ENCODE results near the gene RNF214.
"Not testable (repeated sequence)": the region's sequence is repeated elsewhere in the genome, so short reads cannot be mapped to it uniquely, and the experiment has no call there.

Gene RNF214

DNA sequence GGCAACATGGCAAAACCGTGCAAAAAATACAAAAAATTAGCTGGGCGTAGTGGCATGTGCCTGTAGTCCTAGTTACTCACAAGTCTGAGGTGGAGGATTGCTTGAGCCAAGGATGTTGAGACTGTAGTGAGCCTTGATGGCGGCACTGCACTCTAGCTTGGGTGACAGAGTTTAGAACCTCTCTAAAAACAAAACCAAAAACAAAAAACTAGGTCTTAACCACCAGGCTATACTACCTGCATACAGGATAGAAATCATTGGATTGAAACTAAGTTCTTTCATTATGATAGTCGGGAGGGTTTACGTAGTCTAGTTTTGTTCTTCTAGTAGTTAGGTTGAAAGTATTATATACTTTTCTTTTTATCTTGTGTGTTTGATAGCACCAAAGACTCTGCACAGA is 5.8 kb downstream of the RNF214 start:
- Mint-ChIP-seq H3K4me3 (no peak overlapping the region), H3K27ac (ENCODE audit: low read depth) (no peak overlapping the region), H3K4me1 (peaks cover 10% of the 10 kb centered on the region), H3K36me3 (ENCODE audit: insufficient read depth) (peaks cover 33% of the 10 kb centered on the region), H3K9me3 (no peaks in the 10 kb centered on the region), H3K27me3 (no peaks in the 10 kb centered on the region)
- ATAC-seq (replicated peaks; ENCODE audit: extremely low read depth, poor library complexity, severe bottlenecking): no peak
- DNase-seq (ENCODE audit: low spot score in 2 of 2): no peak

DNA sequence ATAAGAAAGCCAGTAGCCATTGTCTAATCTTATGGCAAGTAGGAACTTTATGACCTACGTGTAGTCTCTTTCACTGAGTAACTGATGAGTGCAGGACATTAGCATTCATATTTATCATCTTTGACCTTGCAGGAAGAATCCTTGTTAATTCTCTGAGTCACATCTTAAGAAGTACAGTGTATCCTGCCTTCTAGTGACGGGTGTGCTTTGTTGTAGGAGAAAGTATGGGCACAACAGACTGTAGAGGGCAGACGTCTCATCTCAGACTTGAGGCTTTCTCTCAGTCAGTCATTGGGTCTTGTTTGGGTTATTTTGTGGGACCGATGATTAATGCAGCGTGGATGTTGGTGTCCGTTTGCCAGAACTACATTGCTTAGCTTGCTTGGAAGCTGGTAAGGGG is 6.8 kb downstream of the RNF214 start:
- H3K36me3 Mint-ChIP-seq (ENCODE audit: insufficient read depth): peaks cover 33% of the 10 kb centered on the region
- H3K27ac Mint-ChIP-seq (ENCODE audit: low read depth): no peak overlapping the region
- no peaks in the 10 kb centered on the region for H3K27me3 Mint-ChIP-seq
- ATAC-seq (replicated peaks; ENCODE audit: extremely low read depth, poor library complexity, severe bottlenecking) (no peak), DNase-seq (ENCODE audit: low spot score in 2 of 2) (no peak)
- no peak overlapping the region for H3K4me3 Mint-ChIP-seq
- peaks cover 2% of the 10 kb centered on the region for H3K4me1 Mint-ChIP-seq
- H3K9me3 Mint-ChIP-seq: no peaks in the 10 kb centered on the region

DNA sequence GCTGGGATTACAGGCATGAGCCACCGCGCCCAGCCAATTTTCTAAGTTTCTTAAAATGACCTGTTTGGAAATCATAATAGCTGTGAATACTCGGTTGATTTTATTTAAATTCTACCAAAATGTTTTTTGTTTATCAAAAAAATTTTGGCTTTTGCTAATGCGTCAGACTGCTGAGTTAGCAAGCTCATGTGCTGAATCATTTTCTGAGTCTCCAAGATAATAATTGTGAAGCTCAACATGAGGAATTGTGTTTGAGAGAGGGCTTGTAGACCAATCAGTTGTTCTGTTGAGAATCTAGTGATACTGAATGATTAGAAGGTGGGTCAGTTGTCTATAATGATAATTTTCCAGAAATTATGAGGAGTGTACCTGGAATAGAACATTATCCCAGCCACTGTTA is 15.9 kb downstream of the RNF214 start:
- Mint-ChIP-seq H3K36me3 (ENCODE audit: insufficient read depth) (peaks cover 61% of the 10 kb centered on the region), H3K9me3 (no peaks in the 10 kb centered on the region), H3K27ac (ENCODE audit: low read depth) (no peak overlapping the region), H3K4me3 (no peak overlapping the region), H3K27me3 (no peaks in the 10 kb centered on the region), H3K4me1 (no peaks in the 10 kb centered on the region)
- DNase-seq (ENCODE audit: low spot score in 2 of 2): no peak
- ATAC-seq (replicated peaks; ENCODE audit: extremely low read depth, poor library complexity, severe bottlenecking): no peak

DNA sequence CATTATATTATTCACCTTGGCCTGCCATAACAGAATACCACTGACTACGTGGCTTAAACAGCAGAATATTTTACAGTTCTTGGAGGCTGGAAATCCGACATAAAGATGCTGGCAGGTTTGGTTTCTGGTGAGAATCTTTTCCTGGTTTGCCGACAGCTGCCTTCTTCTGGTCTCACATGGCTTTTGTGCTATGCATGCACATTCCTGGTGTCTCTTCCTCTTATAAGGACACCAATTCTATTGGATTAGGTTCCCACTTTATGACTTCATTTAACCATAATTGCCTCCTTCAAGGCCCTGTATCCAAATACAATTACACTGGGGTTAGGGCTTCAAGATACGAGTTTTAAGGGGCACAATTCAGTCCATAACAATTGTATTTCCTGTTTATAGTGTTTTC is 17.1 kb downstream of the RNF214 start:
- no peaks in the 10 kb centered on the region for H3K27me3 Mint-ChIP-seq
- H3K4me1 Mint-ChIP-seq: no peaks in the 10 kb centered on the region
- ATAC-seq (replicated peaks; ENCODE audit: extremely low read depth, poor library complexity, severe bottlenecking) (no peak), DNase-seq (ENCODE audit: low spot score in 2 of 2) (no peak)
- H3K36me3 Mint-ChIP-seq (ENCODE audit: insufficient read depth): peaks cover 57% of the 10 kb centered on the region
- H3K4me3 Mint-ChIP-seq: no peak overlapping the region
- H3K9me3 Mint-ChIP-seq: no peaks in the 10 kb centered on the region
- no peak overlapping the region for H3K27ac Mint-ChIP-seq (ENCODE audit: low read depth)

DNA sequence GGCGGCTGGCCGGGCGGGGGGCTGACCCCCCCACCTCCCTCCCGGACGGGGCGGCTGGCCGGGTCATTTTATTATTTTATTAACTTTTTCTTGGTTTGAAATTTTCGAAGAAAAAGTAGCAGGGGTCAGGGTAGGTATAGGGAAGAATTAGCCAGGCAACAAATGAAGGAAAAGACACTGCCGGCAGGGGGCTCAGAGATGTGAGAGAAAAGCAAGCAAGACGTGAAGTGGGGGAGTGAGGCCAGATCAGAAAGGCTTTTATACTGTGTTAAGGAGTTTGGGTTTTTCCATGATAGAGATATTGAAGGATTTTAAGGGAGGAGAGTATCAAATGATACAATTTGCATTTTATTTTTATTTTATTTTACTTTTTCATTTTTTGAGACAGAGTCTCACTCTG is 19.0 kb downstream of the RNF214 start:
- Mint-ChIP-seq H3K9me3 (no peaks in the 10 kb centered on the region), H3K36me3 (ENCODE audit: insufficient read depth) (peaks cover 43% of the 10 kb centered on the region), H3K4me1 (peaks cover 5% of the 10 kb centered on the region), H3K4me3 (no peak overlapping the region), H3K27ac (ENCODE audit: low read depth) (peak overlapping the region; percentile 54), H3K27me3 (no peaks in the 10 kb centered on the region)
- DNase-seq (ENCODE audit: low spot score in 2 of 2): no peak
- ATAC-seq (replicated peaks; ENCODE audit: extremely low read depth, poor library complexity, severe bottlenecking): no peak

DNA sequence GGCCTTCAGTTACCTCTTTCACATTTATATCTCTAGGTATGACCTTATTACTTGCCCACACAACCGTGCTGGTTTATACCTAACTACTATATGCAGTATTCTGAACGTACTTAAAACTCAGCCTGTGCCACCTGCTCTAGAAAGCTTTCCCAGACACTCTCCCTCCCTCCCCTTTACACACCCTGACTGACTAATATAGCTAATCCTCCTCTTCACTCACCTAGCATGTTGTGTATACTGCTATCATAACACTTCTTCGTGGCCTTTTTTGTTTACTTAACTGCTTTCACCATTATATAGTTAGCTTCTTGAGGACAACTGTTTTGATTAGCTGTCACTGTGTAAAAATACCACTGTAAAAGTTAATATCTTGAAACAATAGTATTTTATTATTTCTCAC is 23.5 kb downstream of the RNF214 start:
- DNase-seq (ENCODE audit: low spot score in 2 of 2) (no peak), ATAC-seq (replicated peaks; ENCODE audit: extremely low read depth, poor library complexity, severe bottlenecking) (no peak)
- H3K27me3 Mint-ChIP-seq: no peaks in the 10 kb centered on the region
- peak overlapping the region; percentile 9 for H3K27ac Mint-ChIP-seq (ENCODE audit: low read depth)
- H3K4me3 Mint-ChIP-seq: no peak overlapping the region
- no peaks in the 10 kb centered on the region for H3K9me3 Mint-ChIP-seq
- peaks cover 5% of the 10 kb centered on the region for H3K4me1 Mint-ChIP-seq
- H3K36me3 Mint-ChIP-seq (ENCODE audit: insufficient read depth): peaks cover 12% of the 10 kb centered on the region

DNA sequence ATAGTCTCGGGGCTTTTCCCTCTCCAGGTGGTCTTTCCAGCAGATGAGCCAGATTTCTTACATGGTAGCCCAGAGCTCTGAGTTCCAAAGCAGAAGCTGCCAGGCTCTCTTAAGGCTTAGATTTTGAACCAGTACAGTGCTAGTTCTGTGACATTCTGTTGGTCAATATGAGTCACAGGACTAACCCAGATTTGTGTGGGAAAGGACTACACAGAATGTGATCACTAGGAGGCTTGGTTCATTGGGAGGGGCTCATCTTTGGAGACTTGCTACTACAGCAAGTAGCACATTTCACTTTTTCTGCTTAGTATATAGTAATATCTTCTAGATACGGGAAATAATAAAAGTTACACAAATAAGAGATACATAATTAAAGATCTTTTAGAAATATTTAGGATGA is 24.1 kb downstream of the RNF214 start:
- Mint-ChIP-seq H3K4me1 (peaks cover 5% of the 10 kb centered on the region), H3K4me3 (no peak overlapping the region), H3K36me3 (ENCODE audit: insufficient read depth) (peaks cover 11% of the 10 kb centered on the region), H3K27me3 (no peaks in the 10 kb centered on the region), H3K9me3 (no peaks in the 10 kb centered on the region), H3K27ac (ENCODE audit: low read depth) (no peak overlapping the region)
- DNase-seq (ENCODE audit: low spot score in 2 of 2) (no peak), ATAC-seq (replicated peaks; ENCODE audit: extremely low read depth, poor library complexity, severe bottlenecking) (no peak)

DNA sequence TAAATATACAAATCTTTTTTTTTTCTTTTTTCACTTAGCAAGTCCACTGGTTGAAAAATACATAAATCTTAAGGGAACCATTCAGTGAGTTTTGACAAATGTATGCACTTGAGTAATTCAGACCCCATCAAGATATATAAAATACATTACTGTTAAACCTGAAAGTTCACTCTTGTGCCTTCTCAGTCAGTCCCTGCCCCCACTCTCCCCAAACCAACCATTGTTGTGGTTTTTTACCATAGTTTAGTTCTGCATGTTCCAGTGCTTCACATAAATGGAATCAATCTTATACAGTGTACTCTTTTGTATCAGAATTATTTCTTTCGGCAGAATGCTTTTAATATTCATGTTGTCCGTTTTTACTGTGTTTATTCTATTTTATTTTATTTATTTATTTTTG is 26.1 kb downstream of the RNF214 start:
- peaks cover 10% of the 10 kb centered on the region for H3K36me3 Mint-ChIP-seq (ENCODE audit: insufficient read depth)
- ATAC-seq (replicated peaks; ENCODE audit: extremely low read depth, poor library complexity, severe bottlenecking) (no peak), DNase-seq (ENCODE audit: low spot score in 2 of 2) (no peak)
- H3K4me3 Mint-ChIP-seq: no peak overlapping the region
- peaks cover 5% of the 10 kb centered on the region for H3K4me1 Mint-ChIP-seq
- no peaks in the 10 kb centered on the region for H3K27me3 Mint-ChIP-seq
- no peak overlapping the region for H3K27ac Mint-ChIP-seq (ENCODE audit: low read depth)
- H3K9me3 Mint-ChIP-seq: no peaks in the 10 kb centered on the region

DNA sequence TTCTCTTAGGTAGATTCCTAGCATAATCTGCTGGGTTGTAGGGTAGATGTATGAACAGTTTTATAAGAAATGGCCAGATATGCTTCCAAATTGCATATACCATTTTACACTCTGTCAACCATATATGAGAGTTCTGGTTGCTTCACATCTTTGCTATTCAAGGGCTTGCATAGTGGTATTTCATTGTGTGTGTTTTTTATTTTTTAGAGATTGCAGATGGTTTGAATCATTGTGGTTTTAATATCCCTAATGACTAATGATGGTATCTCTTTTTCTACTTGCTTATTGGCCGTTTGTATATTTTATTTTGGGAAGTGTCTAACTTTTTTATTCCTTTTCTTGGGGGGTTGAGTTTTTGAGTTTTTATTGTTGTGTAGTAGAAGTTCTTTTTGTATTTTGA is 26.9 kb downstream of the RNF214 start:
- H3K27me3 Mint-ChIP-seq: no peaks in the 10 kb centered on the region
- no peak overlapping the region for H3K4me3 Mint-ChIP-seq
- H3K9me3 Mint-ChIP-seq: no peaks in the 10 kb centered on the region
- ATAC-seq (replicated peaks; ENCODE audit: extremely low read depth, poor library complexity, severe bottlenecking): no peak
- DNase-seq (ENCODE audit: low spot score in 2 of 2): no peak
- no peak overlapping the region for H3K27ac Mint-ChIP-seq (ENCODE audit: low read depth)
- peaks cover 8% of the 10 kb centered on the region for H3K36me3 Mint-ChIP-seq (ENCODE audit: insufficient read depth)
- peaks cover 5% of the 10 kb centered on the region for H3K4me1 Mint-ChIP-seq

DNA sequence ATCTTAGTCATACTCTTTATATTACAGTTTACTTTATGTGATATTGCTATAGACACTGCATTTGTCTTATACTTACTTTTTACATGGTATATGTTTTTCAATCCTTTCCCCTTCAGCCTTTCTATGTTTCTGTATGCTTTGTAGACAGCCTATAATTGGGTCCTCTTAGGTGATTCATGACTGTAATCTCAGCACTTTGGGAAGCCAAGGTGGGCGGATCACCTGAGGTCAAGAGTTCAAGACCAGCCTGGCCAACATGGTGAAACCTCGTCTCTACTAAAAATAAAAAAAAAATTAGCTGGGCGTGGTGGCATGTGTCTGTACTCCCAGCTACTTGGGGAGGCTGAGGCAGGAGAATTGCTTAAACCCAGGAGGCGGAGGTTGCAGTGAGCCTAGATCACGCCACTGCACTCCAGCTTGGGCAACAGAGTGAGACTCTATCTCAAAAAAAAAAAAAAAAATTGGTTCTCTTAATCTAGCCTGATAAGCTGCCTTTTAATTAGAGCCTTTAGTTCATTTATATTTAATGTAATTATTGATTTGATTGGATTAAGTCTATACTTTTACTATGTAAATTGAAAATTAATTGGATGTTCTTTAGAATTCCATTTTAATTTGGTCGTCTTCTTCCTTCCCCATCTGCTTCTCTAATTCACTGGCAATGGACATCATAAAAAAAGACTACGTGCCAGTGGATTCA is 32.3 kb downstream of the RNF214 start:
- H3K4me1 Mint-ChIP-seq; H3K9me3 Mint-ChIP-seq; ATAC-seq (replicated peaks; ENCODE audit: extremely low read depth, poor library complexity, severe bottlenecking); H3K4me3 Mint-ChIP-seq; H3K27ac Mint-ChIP-seq (ENCODE audit: low read depth); H3K27me3 Mint-ChIP-seq; DNase-seq (ENCODE audit: low spot score in 2 of 2): not testable (repeated sequence)
- H3K36me3 Mint-ChIP-seq (ENCODE audit: insufficient read depth): peaks cover 12% of the 10 kb centered on the region

DNA sequence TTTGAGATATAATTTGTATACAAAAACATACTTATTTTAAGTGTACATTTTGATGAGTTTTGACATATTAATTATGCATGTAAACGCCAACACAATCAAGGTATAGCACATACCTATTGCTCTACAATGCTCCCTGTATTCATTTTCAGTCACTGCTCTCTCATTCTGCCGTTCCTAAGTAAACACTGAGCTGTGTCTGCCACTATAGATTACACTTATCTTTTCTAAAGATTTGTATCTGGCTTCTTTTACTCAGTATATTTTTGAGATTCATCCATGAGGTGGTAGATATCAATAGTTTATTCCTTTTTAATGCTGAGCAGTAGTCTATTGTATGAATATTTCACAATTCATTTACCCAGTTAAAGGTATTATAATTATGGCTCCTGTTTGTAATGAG is 33.3 kb downstream of the RNF214 start:
- Mint-ChIP-seq H3K4me3 (no peak overlapping the region), H3K4me1 (no peaks in the 10 kb centered on the region), H3K36me3 (ENCODE audit: insufficient read depth) (peaks cover 11% of the 10 kb centered on the region), H3K27me3 (no peaks in the 10 kb centered on the region), H3K27ac (ENCODE audit: low read depth) (no peak overlapping the region), H3K9me3 (no peaks in the 10 kb centered on the region)
- ATAC-seq (replicated peaks; ENCODE audit: extremely low read depth, poor library complexity, severe bottlenecking) (no peak), DNase-seq (ENCODE audit: low spot score in 2 of 2) (no peak)

DNA sequence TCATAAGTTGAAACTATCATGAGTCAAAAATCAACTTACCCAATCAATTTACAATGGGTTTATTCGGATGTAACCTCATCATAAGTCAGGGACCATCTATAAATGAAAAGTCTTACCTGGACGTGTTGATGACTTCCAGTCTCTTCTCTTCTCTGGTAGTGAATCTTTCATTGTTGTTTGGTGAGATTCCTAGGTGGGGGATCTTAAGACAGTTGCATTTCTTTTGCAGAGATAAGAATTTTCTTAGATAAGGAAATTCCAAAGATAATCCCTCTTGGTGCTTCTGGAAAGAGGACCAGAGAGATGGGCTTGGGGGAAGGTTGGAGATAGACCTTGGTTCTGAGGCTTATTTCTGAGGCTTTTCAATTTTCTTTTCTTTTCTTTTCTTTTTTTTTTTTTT is 37.4 kb downstream of the RNF214 start:
- ATAC-seq (replicated peaks; ENCODE audit: extremely low read depth, poor library complexity, severe bottlenecking) (no peak), DNase-seq (ENCODE audit: low spot score in 2 of 2) (no peak)
- Mint-ChIP-seq H3K27me3 (no peaks in the 10 kb centered on the region), H3K4me1 (peaks cover 10% of the 10 kb centered on the region), H3K9me3 (no peaks in the 10 kb centered on the region), H3K36me3 (ENCODE audit: insufficient read depth) (peaks cover 7% of the 10 kb centered on the region), H3K27ac (ENCODE audit: low read depth) (no peak overlapping the region), H3K4me3 (no peak overlapping the region)

DNA sequence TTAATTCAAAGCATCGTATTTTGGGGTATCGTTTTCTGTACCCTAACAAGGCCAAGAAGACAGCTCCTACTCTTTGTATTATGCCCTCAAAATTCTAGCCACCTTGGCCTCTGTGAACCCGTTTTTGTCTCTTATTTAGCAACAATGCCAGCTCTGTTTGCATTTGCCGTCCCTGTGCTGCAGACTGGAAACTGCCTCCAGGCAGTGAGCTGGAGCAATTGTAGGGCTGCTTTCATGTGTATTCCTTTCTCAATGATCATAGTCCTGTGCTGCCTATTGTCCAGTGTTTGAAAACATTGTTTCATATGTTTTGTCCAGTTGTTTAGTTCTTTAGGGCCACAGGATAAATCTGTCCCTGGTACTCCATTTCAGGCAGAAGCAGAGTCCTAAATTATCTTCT is 38.7 kb downstream of the RNF214 start:
- Mint-ChIP-seq H3K4me1 (peaks cover 20% of the 10 kb centered on the region), H3K36me3 (ENCODE audit: insufficient read depth) (peaks cover 3% of the 10 kb centered on the region), H3K9me3 (no peaks in the 10 kb centered on the region), H3K27me3 (no peaks in the 10 kb centered on the region), H3K27ac (ENCODE audit: low read depth) (no peak overlapping the region), H3K4me3 (no peak overlapping the region)
- DNase-seq (ENCODE audit: low spot score in 2 of 2): no peak
- ATAC-seq (replicated peaks; ENCODE audit: extremely low read depth, poor library complexity, severe bottlenecking): no peak

DNA sequence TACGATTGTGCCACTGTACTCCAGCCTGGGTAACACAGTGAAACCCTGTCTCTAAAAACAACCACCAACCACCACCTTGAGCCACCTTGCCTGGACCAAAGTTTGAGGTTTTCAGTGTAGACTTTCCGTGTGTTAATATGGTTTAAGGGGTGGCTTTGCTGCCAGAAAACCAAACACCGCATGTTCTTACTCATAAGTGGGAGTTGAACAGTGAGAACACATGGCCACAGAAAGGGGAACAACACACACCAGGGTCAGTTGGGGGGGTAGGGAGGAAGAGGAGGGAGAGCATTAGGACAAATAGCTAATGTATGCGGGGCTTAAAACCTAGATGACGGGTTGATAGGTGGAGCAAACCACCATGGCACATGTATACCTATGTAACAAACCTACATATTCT is 39.7 kb downstream of the RNF214 start:
- peaks cover 20% of the 10 kb centered on the region for H3K4me1 Mint-ChIP-seq
- not testable (repeated sequence) for DNase-seq (ENCODE audit: low spot score in 2 of 2); ATAC-seq (replicated peaks; ENCODE audit: extremely low read depth, poor library complexity, severe bottlenecking); H3K27me3 Mint-ChIP-seq; H3K9me3 Mint-ChIP-seq; H3K36me3 Mint-ChIP-seq (ENCODE audit: insufficient read depth); H3K27ac Mint-ChIP-seq (ENCODE audit: low read depth); H3K4me3 Mint-ChIP-seq
